Smooth muscle cell (in vitro differentiated cells): ENCODE measurements around the gene PTPRN2. TPM values are rescaled to one million over a fixed set of nuclear protein-coding genes. Genes with fewer than 3 reads are reported as not detected.

Experiments
- DNase-seq: peaks from one replicate; lab custom pipeline; 2025; ENCODE audit not compliant: unreplicated experiment; lab: John Stamatoyannopoulos, UW
- H2AFZ ChIP-seq: fragments of 200-600 bp; sonication (generic); 2 replicates; pipeline ENCODE4 v1.6.0; 2016; ENCODE audit warnings: antibody characterized with exemption, low read depth, mild to moderate bottlenecking
- H3F3A ChIP-seq: fragments of 200-600 bp; sonication (generic); 2 replicates; pipeline ENCODE4 v1.6.0; 2017; ENCODE audit warnings: antibody characterized with exemption, low read depth
- H3K27ac ChIP-seq: fragments of 200-600 bp; sonication (generic); 2 replicates; pipeline ENCODE4 v1.5.1; 2016; ENCODE audit warnings: low read depth, mild to moderate bottlenecking
- H3K27me3 ChIP-seq: fragments of 200-600 bp; sonication (generic); 2 replicates; pipeline ENCODE4 v1.6.1; 2016; ENCODE audit warnings: low read depth, mild to moderate bottlenecking
- H3K36me3 ChIP-seq: fragments of 200-600 bp; sonication (generic); 2 replicates; pipeline ENCODE4 v1.5.1; 2016; ENCODE audit warnings: low read depth
- H3K4me1 ChIP-seq: fragments of 200-600 bp; sonication (generic); 2 replicates; pipeline ENCODE4 v1.5.1; 2016; ENCODE audit warnings: low read depth
- H3K4me2 ChIP-seq: fragments of 200-600 bp; sonication (generic); 2 replicates; pipeline ENCODE4 v1.6.0; 2016; ENCODE audit warnings: mild to moderate bottlenecking
- H3K4me3 ChIP-seq: fragments of 200-600 bp; sonication (generic); 2 replicates; pipeline ENCODE4 v1.5.1; 2016; ENCODE audit warnings: mild to moderate bottlenecking
- H3K79me2 ChIP-seq: fragments of 200-600 bp; sonication (generic); 2 replicates; pipeline ENCODE4 v1.6.0; 2016; ENCODE audit warnings: low read depth, mild to moderate bottlenecking
- H3K9ac ChIP-seq: fragments of 200-600 bp; sonication (generic); 2 replicates; pipeline ENCODE4 v1.6.0; 2016; ENCODE audit warnings: low read depth
- H3K9me3 ChIP-seq: fragments of 200-600 bp; sonication (generic); replicated peaks from 2 replicates; pipeline ENCODE4 v1.5.1; 2016; ENCODE audit warnings: low read depth
- H4K20me1 ChIP-seq: fragments of 200-600 bp; sonication (generic); 2 replicates; pipeline ENCODE4 v1.6.0; 2016; ENCODE audit warnings: low read depth
- CTCF ChIP-seq: fragments of 200-600 bp; sonication (generic); IDR thresholded peaks from 2 replicates; pipeline ENCODE4 v1.5.1; 2017; ENCODE audit warnings: borderline replicate concordance, mild to moderate bottlenecking, antibody characterized with exemption; ENCODE audit not compliant: insufficient read depth, poor library complexity, severe bottlenecking
- WGBS: methylation state at CpG from one replicate; pipeline ENCODE4 v1.1.7; 2016; ENCODE audit warnings: low lambda C conversion rate; 5-methylcytosine and 5-hydroxymethylcytosine counted together
- polyA plus RNA-seq: library from polyadenylated mRNA; unstranded; fragments of >200 nt; fragmentation: Nextera tagmentation; extraction: Ambion mirVana; gene quantifications from 2 replicates; pipeline ENCODE4 v1.2.1, GENCODE V29; 2016
- total RNA-seq: library from RNA; depleted of rRNA; stranded (reverse); fragments of >200 nt; gene quantifications from 2 replicates; pipeline ENCODE4 v1.2.3, GENCODE V29; 2014

The PTPRN2 gene
- total and polyA plus RNA-seq, 2 experiments from 2014 or later: 0.09 to 0.87 TPM

- Histone ChIP-seq H3K27ac (no peak overlapping the region), H3K4me2 (no peak overlapping the region), H3K36me3 (no peaks in the 10 kb centered on the region), H3K9me3 (no peaks in the 10 kb centered on the region), H3K4me3 (no peak overlapping the region), H3K79me2 (no peaks in the 10 kb centered on the region), H4K20me1 (no peaks in the 10 kb centered on the region), H3F3A (no peaks in the 10 kb centered on the region), H3K4me1 (no peaks in the 10 kb centered on the region), H3K9ac (no peak overlapping the region), H2AFZ (no peak overlapping the region), H3K27me3 (no peaks in the 10 kb centered on the region)
- DNase-seq: no peak
- WGBS: 83% methylated on average over 6 of the region's 6 CpGs
- TF ChIP-seq CTCF: no peak
These were observed 25.1 kb downstream of the PTPRN2 start for GRCh38 chr7:158562517-158562916.

- 91% methylated on average over 7 of the region's 7 CpGs for WGBS
- no peaks in the 10 kb centered on the region for H4K20me1 ChIP-seq
- no peak overlapping the region for H2AFZ ChIP-seq
- H3F3A ChIP-seq: no peaks in the 10 kb centered on the region
- no peak overlapping the region for H3K27ac ChIP-seq
- H3K4me2 ChIP-seq: no peak overlapping the region
- DNase-seq: no peak
- no peaks in the 10 kb centered on the region for H3K9me3 ChIP-seq
- no peak overlapping the region for H3K4me3 ChIP-seq
- no peak overlapping the region for H3K9ac ChIP-seq
- no peaks in the 10 kb centered on the region for H3K27me3 ChIP-seq
- no peaks in the 10 kb centered on the region for H3K36me3 ChIP-seq
- no peaks in the 10 kb centered on the region for H3K79me2 ChIP-seq
- no peak for TF ChIP-seq CTCF
- no peaks in the 10 kb centered on the region for H3K4me1 ChIP-seq
These were observed 26.0 kb downstream of the PTPRN2 start for GRCh38 chr7:158561659-158562058.

GRCh38 chr7:158560386-158560785, 27.2 kb downstream of the PTPRN2 start:
- no peaks in the 10 kb centered on the region for H4K20me1 ChIP-seq
- no peaks in the 10 kb centered on the region for H3K9me3 ChIP-seq
- WGBS: 95% methylated on average over 12 of the region's 12 CpGs

More at GRCh38 chr7:158560386-158560785, 27.2 kb downstream of the PTPRN2 start:
- no peak overlapping the region for H2AFZ ChIP-seq
- H3F3A ChIP-seq: no peaks in the 10 kb centered on the region
- H3K9ac ChIP-seq: no peak overlapping the region
- no peaks in the 10 kb centered on the region for H3K79me2 ChIP-seq
- H3K4me1 ChIP-seq: no peaks in the 10 kb centered on the region
- no peaks in the 10 kb centered on the region for H3K36me3 ChIP-seq
- H3K4me3 ChIP-seq: no peak overlapping the region
- H3K27me3 ChIP-seq: no peaks in the 10 kb centered on the region
- DNase-seq: no peak
- no peak for TF ChIP-seq CTCF
- no peak overlapping the region for H3K27ac ChIP-seq
- no peak overlapping the region for H3K4me2 ChIP-seq
